NT2/D1 (cell line): Measurements from ENCODE around the gene PAGE2B.

ENCODE experiments used
- DNase-seq: peaks from one replicate; pipeline ENCODE4 v3.0.0-alpha.2; 2011; ENCODE audit warnings: low read depth, low spot score
- H3K27me3 ChIP-seq: 2 replicates; pipeline ENCODE4 v1.6.0; 2011; ENCODE audit warnings: mild to moderate bottlenecking; ENCODE audit not compliant: insufficient read length, insufficient read depth
- H3K36me3 ChIP-seq: 2 replicates; pipeline ENCODE4 v1.6.1; 2011; ENCODE audit warnings: mild to moderate bottlenecking, low read length, mixed read lengths; ENCODE audit not compliant: insufficient read depth, insufficient read length
- H3K4me1 ChIP-seq: 2 replicates; pipeline ENCODE4 v1.5.1; 2011; ENCODE audit not compliant: insufficient read depth, insufficient read length
- H3K4me3 ChIP-seq: 2 replicates; pipeline ENCODE4 v1.5.1; 2011; ENCODE audit warnings: low read depth; ENCODE audit not compliant: insufficient read length
- H3K9ac ChIP-seq: 2 replicates; pipeline ENCODE4 v1.6.0; 2011; ENCODE audit warnings: low read depth; ENCODE audit not compliant: insufficient read length
- H3K9me3 ChIP-seq: 2 replicates; pipeline ENCODE4 v1.5.1; 2011; ENCODE audit warnings: mild to moderate bottlenecking, low read length; ENCODE audit not compliant: insufficient read depth
- SUZ12 ChIP-seq: IDR thresholded peaks from 2 replicates; pipeline ENCODE4 v1.6.1; 2011; ENCODE audit not compliant: insufficient read length, insufficient read depth; ENCODE audit errors: extremely low read depth
- YY1 ChIP-seq: IDR thresholded peaks from 2 replicates; pipeline ENCODE4 v1.6.1; 2011; ENCODE audit not compliant: insufficient read length, insufficient read depth
- ZNF274 ChIP-seq: IDR thresholded peaks from 2 replicates; pipeline ENCODE4 v1.6.1; 2011; ENCODE audit warnings: mild to moderate bottlenecking, low read depth, low read length

The PAGE2B gene

DNA sequence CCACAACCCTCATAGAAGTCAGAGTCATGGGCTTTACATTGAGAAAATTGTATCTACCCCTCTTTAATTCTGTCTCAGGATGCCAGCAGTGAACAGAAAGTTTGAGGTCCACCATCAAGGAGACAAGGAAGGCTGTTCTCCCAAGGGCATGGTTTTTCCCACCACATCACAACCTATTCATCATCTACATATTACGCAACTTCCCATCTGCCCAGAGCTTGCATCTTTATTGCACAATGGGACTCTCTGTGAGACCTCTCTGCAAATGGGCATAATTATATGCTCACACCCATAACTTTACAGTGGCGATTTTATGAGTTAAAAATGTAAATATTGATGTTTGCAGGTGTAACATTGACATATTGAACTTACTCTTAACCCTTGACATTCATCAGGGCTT, 52.9 kb downstream of the PAGE2B start:
- no peak for DNase-seq
- TF ChIP-seq SUZ12 (no peak), ZNF274 (no peak), YY1 (no peak)
- Histone ChIP-seq H3K27me3 (no peaks in the 10 kb centered on the region), H3K9ac (no peak overlapping the region), H3K4me3 (no peak overlapping the region), H3K36me3 (no peaks in the 10 kb centered on the region), H3K9me3 (no peaks in the 10 kb centered on the region), H3K4me1 (no peaks in the 10 kb centered on the region)
